Pulmonary artery endothelial cell (primary cell): ENCODE results near the gene ARHGEF25. TPM values are rescaled to one million over a fixed set of nuclear protein-coding genes. Genes with fewer than 3 reads are reported as not detected.
"Not testable (repeated sequence)": the region's sequence is repeated elsewhere in the genome, so short reads cannot be mapped to it uniquely, and the experiment has no call there.

Experiments used
- DNase-seq: peaks from one replicate; pipeline ENCODE4 v3.0.0-alpha.2; 2011; ENCODE audit warnings: low read depth, low spot score
- total RNA-seq: library from RNA; depleted of rRNA; stranded (reverse); fragments of >200 nt; gene quantifications from 2 replicates; pipeline ENCODE4 v1.2.3, GENCODE V29; 2014

Gene ARHGEF25
- total RNA-seq, 1 donor from 2014 or later: 5.7 TPM

- no peak for DNase-seq
These were observed 26.1 kb upstream of the ARHGEF25 start for GRCh38 chr12:57585156-57585555.

GRCh38 chr12:57586128-57586527, 25.1 kb upstream of the ARHGEF25 start:
- DNase-seq: no peak

GRCh38 chr12:57586832-57587429, 24.3 kb upstream of the ARHGEF25 start:
- no peak for DNase-seq

GRCh38 chr12:57588951-57589610, 22.2 kb upstream of the ARHGEF25 start:
- DNase-seq: not testable (repeated sequence)

GRCh38 chr12:57590479-57590863, 20.8 kb upstream of the ARHGEF25 start:
- no peak for DNase-seq

GRCh38 chr12:57590864-57591781, 20.1 kb upstream of the ARHGEF25 start, which contains the start of gene PIP4K2C:
Gene PIP4K2C, plus strand, starts transcription at chr12:57591192. Its CDS starts 98 bp downstream, at chr12:57591290.
- DNase-seq: no peak

- no peak for DNase-seq
These were observed 19.4 kb upstream of the ARHGEF25 start for GRCh38 chr12:57591782-57592325.

- DNase-seq: no peak
These were observed 18.6 kb upstream of the ARHGEF25 start for GRCh38 chr12:57592551-57593165.

GRCh38 chr12:57593187-57593586, 18.0 kb upstream of the ARHGEF25 start:
- no peak for DNase-seq

- no peak for DNase-seq
These were observed 10.8 kb upstream of the ARHGEF25 start for GRCh38 chr12:57600395-57600794.

GRCh38 chr12:57602544-57602943, 8.7 kb upstream of the ARHGEF25 start:
- DNase-seq: no peak

- no peak for DNase-seq
These were observed 7.9 kb upstream of the ARHGEF25 start for GRCh38 chr12:57603324-57603723.

GRCh38 chr12:57603815-57604453, 7.3 kb upstream of the ARHGEF25 start:
- no peak for DNase-seq

GRCh38 chr12:57604454-57604991, 6.7 kb upstream of the ARHGEF25 start, which contains the start of gene DTX3:
Gene DTX3, plus strand, starts transcription at chr12:57604824. Its CDS starts 1,694 bp downstream, at chr12:57606518.
- no peak for DNase-seq

- DNase-seq: no peak
These were observed 6.0 kb upstream of the ARHGEF25 start for GRCh38 chr12:57604992-57605810.

- no peak for DNase-seq
These were observed 5.4 kb upstream of the ARHGEF25 start for GRCh38 chr12:57605811-57606311.

- DNase-seq: no peak
These were observed 4.8 kb upstream of the ARHGEF25 start for GRCh38 chr12:57606399-57606798.

- DNase-seq: no peak
These were observed 4.4 kb upstream of the ARHGEF25 start for GRCh38 chr12:57606821-57607220.

- no peak for DNase-seq
These were observed 3.1 kb upstream of the ARHGEF25 start for GRCh38 chr12:57607958-57608663.
